GM23338 (cell line): ENCODE measurements around the gene MYLK3. TPM values are rescaled to one million over a fixed set of nuclear protein-coding genes. Genes with fewer than 3 reads are reported as not detected.

Experiments used
- ATAC-seq: fragments of 200-7000 bp; cut with Tn5 transposase; 3 replicates; pipeline ENCODE4 v1.9.1; 2020
- DNase-seq: peaks from one replicate; pipeline ENCODE4 v3.0.0-alpha.2; 2015; ENCODE audit warnings: low spot score
- H2AFZ ChIP-seq: fragments of 200-600 bp; sonication (generic); 2 replicates; pipeline ENCODE4 v1.8.0; 2016; ENCODE audit warnings: antibody characterized with exemption, mild to moderate bottlenecking, moderate library complexity
- H3F3A ChIP-seq: fragments of 200-600 bp; sonication (generic); replicated peaks from 2 replicates; pipeline ENCODE4 v1.8.0; 2017; ENCODE audit warnings: antibody characterized with exemption, mixed run types, low read depth
- H3K27ac ChIP-seq: fragments of 200-600 bp; sonication (generic); 2 replicates; pipeline ENCODE4 v1.6.1; 2016; ENCODE audit warnings: low read depth
- H3K27me3 ChIP-seq: fragments of 200-600 bp; sonication (generic); 2 replicates; pipeline ENCODE4 v1.8.0; 2016; ENCODE audit warnings: mild to moderate bottlenecking, mixed run types, moderate library complexity; ENCODE audit not compliant: insufficient read depth
- H3K36me3 ChIP-seq: fragments of 200-600 bp; sonication (generic); 2 replicates; pipeline ENCODE4 v1.8.0; 2016; ENCODE audit warnings: mild to moderate bottlenecking; ENCODE audit not compliant: insufficient read depth
- H3K4me1 ChIP-seq: fragments of 200-600 bp; sonication (generic); 2 replicates; pipeline ENCODE4 v1.8.0; 2016; ENCODE audit warnings: mild to moderate bottlenecking, moderate library complexity; ENCODE audit not compliant: insufficient read depth
- H3K4me2 ChIP-seq: fragments of 200-600 bp; sonication (generic); 2 replicates; pipeline ENCODE4 v1.7.1; 2017; ENCODE audit warnings: mixed run types
- H3K4me3 ChIP-seq: fragments of 200-600 bp; sonication (generic); 2 replicates; pipeline ENCODE4 v1.6.1; 2016; ENCODE audit warnings: mixed run types
- H3K79me2 ChIP-seq: fragments of 200-600 bp; sonication (generic); replicated peaks from 2 replicates; pipeline ENCODE4 v1.8.0; 2017; ENCODE audit warnings: mild to moderate bottlenecking; ENCODE audit not compliant: insufficient read depth
- H3K9me2 ChIP-seq: fragments of 200-600 bp; sonication (generic); 2 replicates; pipeline ENCODE4 v1.8.0; 2017; ENCODE audit not compliant: insufficient read depth
- H4K20me1 ChIP-seq: fragments of 200-600 bp; sonication (generic); replicated peaks from 2 replicates; pipeline ENCODE4 v1.8.0; 2017; ENCODE audit warnings: mild to moderate bottlenecking; ENCODE audit not compliant: insufficient read depth
- H3K27ac Mint-ChIP-seq: 2 replicates; pipeline ENCODE4 v1.8.0; 2020; ENCODE audit warnings: inconsistent platforms, mild to moderate bottlenecking, moderate library complexity, mixed read lengths
- H3K27me3 Mint-ChIP-seq: 3 replicates; pipeline ENCODE4 v1.8.0; 2022; ENCODE audit warnings: low read depth, mild to moderate bottlenecking, moderate library complexity, mixed read lengths, inconsistent platforms; ENCODE audit not compliant: insufficient read depth, poor library complexity
- H3K36me3 Mint-ChIP-seq: 3 replicates; pipeline ENCODE4 v1.8.0; 2021; ENCODE audit warnings: low read depth, mild to moderate bottlenecking, inconsistent platforms, moderate library complexity, mixed read lengths
- H3K4me1 Mint-ChIP-seq: 3 replicates; pipeline ENCODE4 v1.8.0; 2020; ENCODE audit warnings: mild to moderate bottlenecking, inconsistent platforms, mixed read lengths
- H3K4me3 Mint-ChIP-seq: 3 replicates; pipeline ENCODE4 v1.8.0; 2021; ENCODE audit warnings: moderate library complexity, mild to moderate bottlenecking, inconsistent platforms, mixed read lengths
- H3K9me3 Mint-ChIP-seq: 3 replicates; pipeline ENCODE4 v1.8.0; 2020; ENCODE audit warnings: moderate library complexity, mild to moderate bottlenecking, inconsistent platforms, mixed read lengths
- ETS1 ChIP-seq: IDR thresholded peaks from 2 replicates; pipeline ENCODE4 v1.6.1; 2016; ENCODE audit warnings: antibody characterized with exemption
- EZH2 ChIP-seq: fragments of 200-600 bp; sonication (generic); IDR thresholded peaks from one replicate; pipeline ENCODE4 v1.8.0; 2017; ENCODE audit warnings: antibody characterized with exemption, mild to moderate bottlenecking, low read depth; ENCODE audit not compliant: unreplicated experiment
- NANOG ChIP-seq: IDR thresholded peaks from 2 replicates; pipeline ENCODE4 v1.6.1; 2016; ENCODE audit warnings: antibody characterized with exemption, borderline replicate concordance
- ZNF114 ChIP-seq: fragments of 250-450 bp; sonication (Bioruptor Pico); IDR thresholded peaks from 2 replicates; pipeline ENCODE4 v1.5.0; 2020; ENCODE audit warnings: mild to moderate bottlenecking, moderate library complexity
- polyA plus RNA-seq: library from polyadenylated mRNA; unstranded; fragments of >200 nt; fragmentation: Nextera tagmentation; extraction: Ambion mirVana; gene quantifications from 2 replicates; pipeline ENCODE4 v1.2.1, GENCODE V29; 2016
- total RNA-seq: library from RNA; depleted of rRNA; stranded (reverse); fragments of >200 nt; shearing (Covaris generic); gene quantifications from 2 replicates; pipeline ENCODE4 v1.2.3, GENCODE V29; 2014
- TF ChIP-seq, protein P1 (sequence below): fragments of 250-450 bp; sonication (Bioruptor Pico); IDR thresholded peaks from 2 replicates; pipeline ENCODE4 v1.5.0; 2020; ENCODE audit warnings: mild to moderate bottlenecking, moderate library complexity
- TF ChIP-seq, protein P2 (sequence below), 2 experiments: fragments of 200-600 bp in 1 of 2; sonication (generic) in 1 of 2; conservative IDR thresholded peaks; 2 replicates each; pipeline versions ENCODE4 v1.5.1 to v1.6.1; 2016 to 2017; ENCODE audit warnings: antibody characterized with exemption in 2 of 2, low read depth in 2 of 2, mild to moderate bottlenecking in 2 of 2, moderate library complexity in 1 of 2

The MYLK3 gene
- total and polyA plus RNA-seq, 2 experiments from 2014 or later, result 0.18 to 0.63 TPM

GRCh38 chr16:46762583-46762982, 14.4 kb upstream of the MYLK3 start (continued):
- TF ChIP-seq, protein P1, sequence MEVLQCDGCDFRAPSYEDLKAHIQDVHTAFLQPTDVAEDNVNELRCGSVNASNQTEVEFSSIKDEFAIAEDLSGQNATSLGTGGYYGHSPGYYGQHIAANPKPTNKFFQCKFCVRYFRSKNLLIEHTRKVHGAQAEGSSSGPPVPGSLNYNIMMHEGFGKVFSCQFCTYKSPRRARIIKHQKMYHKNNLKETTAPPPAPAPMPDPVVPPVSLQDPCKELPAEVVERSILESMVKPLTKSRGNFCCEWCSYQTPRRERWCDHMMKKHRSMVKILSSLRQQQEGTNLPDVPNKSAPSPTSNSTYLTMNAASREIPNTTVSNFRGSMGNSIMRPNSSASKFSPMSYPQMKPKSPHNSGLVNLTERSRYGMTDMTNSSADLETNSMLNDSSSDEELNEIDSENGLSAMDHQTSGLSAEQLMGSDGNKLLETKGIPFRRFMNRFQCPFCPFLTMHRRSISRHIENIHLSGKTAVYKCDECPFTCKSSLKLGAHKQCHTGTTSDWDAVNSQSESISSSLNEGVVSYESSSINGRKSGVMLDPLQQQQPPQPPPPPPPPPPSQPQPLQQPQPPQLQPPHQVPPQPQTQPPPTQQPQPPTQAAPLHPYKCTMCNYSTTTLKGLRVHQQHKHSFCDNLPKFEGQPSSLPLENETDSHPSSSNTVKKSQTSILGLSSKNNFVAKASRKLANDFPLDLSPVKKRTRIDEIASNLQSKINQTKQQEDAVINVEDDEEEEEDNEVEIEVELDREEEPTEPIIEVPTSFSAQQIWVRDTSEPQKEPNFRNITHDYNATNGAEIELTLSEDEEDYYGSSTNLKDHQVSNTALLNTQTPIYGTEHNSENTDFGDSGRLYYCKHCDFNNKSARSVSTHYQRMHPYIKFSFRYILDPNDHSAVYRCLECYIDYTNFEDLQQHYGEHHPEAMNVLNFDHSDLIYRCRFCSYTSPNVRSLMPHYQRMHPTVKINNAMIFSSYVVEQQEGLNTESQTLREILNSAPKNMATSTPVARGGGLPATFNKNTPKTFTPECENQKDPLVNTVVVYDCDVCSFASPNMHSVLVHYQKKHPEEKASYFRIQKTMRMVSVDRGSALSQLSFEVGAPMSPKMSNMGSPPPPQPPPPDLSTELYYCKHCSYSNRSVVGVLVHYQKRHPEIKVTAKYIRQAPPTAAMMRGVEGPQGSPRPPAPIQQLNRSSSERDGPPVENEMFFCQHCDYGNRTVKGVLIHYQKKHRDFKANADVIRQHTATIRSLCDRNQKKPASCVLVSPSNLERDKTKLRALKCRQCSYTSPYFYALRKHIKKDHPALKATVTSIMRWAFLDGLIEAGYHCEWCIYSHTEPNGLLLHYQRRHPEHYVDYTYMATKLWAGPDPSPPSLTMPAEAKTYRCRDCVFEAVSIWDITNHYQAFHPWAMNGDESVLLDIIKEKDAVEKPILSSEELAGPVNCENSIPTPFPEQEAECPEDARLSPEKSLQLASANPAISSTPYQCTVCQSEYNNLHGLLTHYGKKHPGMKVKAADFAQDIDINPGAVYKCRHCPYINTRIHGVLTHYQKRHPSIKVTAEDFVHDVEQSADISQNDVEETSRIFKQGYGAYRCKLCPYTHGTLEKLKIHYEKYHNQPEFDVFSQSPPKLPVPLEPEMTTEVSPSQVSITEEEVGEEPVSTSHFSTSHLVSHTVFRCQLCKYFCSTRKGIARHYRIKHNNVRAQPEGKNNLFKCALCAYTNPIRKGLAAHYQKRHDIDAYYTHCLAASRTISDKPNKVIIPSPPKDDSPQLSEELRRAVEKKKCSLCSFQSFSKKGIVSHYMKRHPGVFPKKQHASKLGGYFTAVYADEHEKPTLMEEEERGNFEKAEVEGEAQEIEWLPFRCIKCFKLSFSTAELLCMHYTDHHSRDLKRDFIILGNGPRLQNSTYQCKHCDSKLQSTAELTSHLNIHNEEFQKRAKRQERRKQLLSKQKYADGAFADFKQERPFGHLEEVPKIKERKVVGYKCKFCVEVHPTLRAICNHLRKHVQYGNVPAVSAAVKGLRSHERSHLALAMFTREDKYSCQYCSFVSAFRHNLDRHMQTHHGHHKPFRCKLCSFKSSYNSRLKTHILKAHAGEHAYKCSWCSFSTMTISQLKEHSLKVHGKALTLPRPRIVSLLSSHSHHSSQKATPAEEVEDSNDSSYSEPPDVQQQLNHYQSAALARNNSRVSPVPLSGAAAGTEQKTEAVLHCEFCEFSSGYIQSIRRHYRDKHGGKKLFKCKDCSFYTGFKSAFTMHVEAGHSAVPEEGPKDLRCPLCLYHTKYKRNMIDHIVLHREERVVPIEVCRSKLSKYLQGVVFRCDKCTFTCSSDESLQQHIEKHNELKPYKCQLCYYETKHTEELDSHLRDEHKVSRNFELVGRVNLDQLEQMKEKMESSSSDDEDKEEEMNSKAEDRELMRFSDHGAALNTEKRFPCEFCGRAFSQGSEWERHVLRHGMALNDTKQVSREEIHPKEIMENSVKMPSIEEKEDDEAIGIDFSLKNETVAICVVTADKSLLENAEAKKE (CRISPR knock-in tag), result no peak
- TF ChIP-seq ZNF114 (CRISPR knock-in tag), result no peak

DNA sequence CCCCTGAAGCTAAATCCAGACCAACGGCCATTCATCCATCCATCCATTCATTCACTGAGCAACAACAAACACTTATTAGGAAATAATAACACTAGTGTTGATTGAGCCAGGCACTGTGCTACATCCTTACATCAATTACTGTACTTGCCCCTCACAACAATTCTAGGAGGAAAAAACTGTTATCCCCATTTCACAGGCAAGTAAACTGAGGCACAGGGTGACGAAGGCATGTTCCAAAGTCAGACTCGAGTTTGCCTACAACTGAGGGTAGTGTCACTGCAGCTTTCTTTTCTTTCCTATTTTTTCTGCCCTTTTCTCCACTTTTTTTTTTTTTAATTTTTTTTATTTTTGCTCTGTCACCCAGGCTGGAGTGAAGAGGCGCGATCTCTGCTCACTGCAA, 11.2 kb upstream of the MYLK3 start:
- no peak overlapping the region for H3K27ac ChIP-seq
- no peak overlapping the region for H3K4me2 ChIP-seq
- no peaks in the 10 kb centered on the region for H3K27me3 ChIP-seq
- no peaks in the 10 kb centered on the region for H3K9me2 ChIP-seq
- no peaks in the 10 kb centered on the region for H4K20me1 ChIP-seq
- DNase-seq (no peak), ATAC-seq (no peak)
- Mint-ChIP-seq H3K27ac (no peak overlapping the region), H3K4me1 (peaks cover 17% of the 10 kb centered on the region), H3K4me3 (no peak overlapping the region), H3K36me3 (no peaks in the 10 kb centered on the region), H3K27me3 (peaks cover 12% of the 10 kb centered on the region), H3K9me3 (no peaks in the 10 kb centered on the region; the same call in 2 of the 3 replicates)
- H2AFZ ChIP-seq, result no peak overlapping the region
- no peaks in the 10 kb centered on the region for H3K79me2 ChIP-seq
- H3K4me1 ChIP-seq, result peaks cover 4% of the 10 kb centered on the region; the same call in 1 of the 2 replicates
- no peaks in the 10 kb centered on the region for H3F3A ChIP-seq
- H3K4me3 ChIP-seq, result no peak overlapping the region
- no peaks in the 10 kb centered on the region for H3K36me3 ChIP-seq
- no peak for TF ChIP-seq NANOG
- no peak for TF ChIP-seq EZH2
- no peak for TF ChIP-seq ETS1
- TF ChIP-seq, protein P2, sequence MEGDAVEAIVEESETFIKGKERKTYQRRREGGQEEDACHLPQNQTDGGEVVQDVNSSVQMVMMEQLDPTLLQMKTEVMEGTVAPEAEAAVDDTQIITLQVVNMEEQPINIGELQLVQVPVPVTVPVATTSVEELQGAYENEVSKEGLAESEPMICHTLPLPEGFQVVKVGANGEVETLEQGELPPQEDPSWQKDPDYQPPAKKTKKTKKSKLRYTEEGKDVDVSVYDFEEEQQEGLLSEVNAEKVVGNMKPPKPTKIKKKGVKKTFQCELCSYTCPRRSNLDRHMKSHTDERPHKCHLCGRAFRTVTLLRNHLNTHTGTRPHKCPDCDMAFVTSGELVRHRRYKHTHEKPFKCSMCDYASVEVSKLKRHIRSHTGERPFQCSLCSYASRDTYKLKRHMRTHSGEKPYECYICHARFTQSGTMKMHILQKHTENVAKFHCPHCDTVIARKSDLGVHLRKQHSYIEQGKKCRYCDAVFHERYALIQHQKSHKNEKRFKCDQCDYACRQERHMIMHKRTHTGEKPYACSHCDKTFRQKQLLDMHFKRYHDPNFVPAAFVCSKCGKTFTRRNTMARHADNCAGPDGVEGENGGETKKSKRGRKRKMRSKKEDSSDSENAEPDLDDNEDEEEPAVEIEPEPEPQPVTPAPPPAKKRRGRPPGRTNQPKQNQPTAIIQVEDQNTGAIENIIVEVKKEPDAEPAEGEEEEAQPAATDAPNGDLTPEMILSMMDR (conservative IDR thresholded peaks at IDR 0.05; ENCODE audit: low read depth in 2 of 2), result no peak
- TF ChIP-seq, protein P1 (CRISPR knock-in tag), result no peak
